Measurements from ENCODE around the gene CDH8. TPM values are rescaled to one million over a fixed set of nuclear protein-coding genes. Genes with fewer than 3 reads are reported as not detected.

The CDH8 gene
- polyA plus RNA-seq, 1 experiment, result not detected

GRCh38 chr16:61915569-61915968, 120.7 kb downstream of the CDH8 start:
- no peak for DNase-seq (ENCODE audit: low read depth, low spot score)
- ChIA-PET CTCF (no interaction called here), POLR2A (no interaction called here)
- peaks cover 6% of the 10 kb centered on the region for H3K9me3 ChIP-seq (ENCODE audit: control insufficient read depth, insufficient read depth, low read length)
- no peak overlapping the region for H3K27ac ChIP-seq (ENCODE audit: low read depth, low read length)
- H3K27me3 ChIP-seq (ENCODE audit: control insufficient read depth, insufficient read depth, low read length), result no peaks in the 10 kb centered on the region
- no peak overlapping the region for H3K4me3 ChIP-seq (ENCODE audit: low read depth, low read length)
- TF ChIP-seq CTCF (IDR thresholded peaks at IDR 0.05; ENCODE audit: low read depth, low read length), result no peak

- H3K27me3 ChIP-seq (ENCODE audit: control insufficient read depth, insufficient read depth, low read length), result no peaks in the 10 kb centered on the region
- H3K9me3 ChIP-seq (ENCODE audit: control insufficient read depth, insufficient read depth, low read length), result peaks cover 6% of the 10 kb centered on the region; the same call in 1 of the 2 replicates
- CTCF ChIA-PET, result no interaction called here
- POLR2A ChIA-PET, result no interaction called here
- no peak overlapping the region for H3K27ac ChIP-seq (ENCODE audit: low read depth, low read length)
- H3K4me3 ChIP-seq (ENCODE audit: low read depth, low read length), result no peak overlapping the region
- DNase-seq (ENCODE audit: low read depth, low spot score), result no peak
- no peak for TF ChIP-seq CTCF (IDR thresholded peaks at IDR 0.05; ENCODE audit: low read depth, low read length)
Observed at GRCh38 chr16:61909074-61909473, 127.2 kb downstream of the CDH8 start.

DNA sequence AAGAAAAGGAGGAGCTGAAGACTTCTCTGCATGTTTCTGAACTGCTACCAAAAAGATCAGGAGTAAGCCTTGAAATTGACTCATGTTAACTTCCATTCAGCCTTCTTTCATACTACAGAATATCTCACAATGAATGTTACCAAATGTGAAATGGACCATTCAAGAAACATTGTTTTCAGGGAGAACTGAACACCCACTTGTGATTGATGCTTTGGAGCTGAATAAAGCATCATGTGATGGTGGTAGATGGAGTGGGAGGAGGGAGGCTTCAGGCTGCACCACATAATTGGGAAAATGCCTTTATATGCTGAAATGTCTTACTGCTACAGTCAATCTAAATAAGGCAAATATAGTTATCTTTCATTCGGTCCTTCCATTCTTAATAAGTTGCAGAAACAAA, 127.8 kb downstream of the CDH8 start:
- H3K27ac ChIP-seq (ENCODE audit: low read depth, low read length), result no peak overlapping the region
- CTCF ChIA-PET, result no interaction called here

GRCh38 chr16:61901689-61902088, 134.5 kb downstream of the CDH8 start:
- no peak for TF ChIP-seq CTCF (IDR thresholded peaks at IDR 0.05; ENCODE audit: low read depth, low read length)

More for the DNA sequence above, 127.8 kb downstream of the CDH8 start:
- H3K27me3 ChIP-seq (ENCODE audit: control insufficient read depth, insufficient read depth, low read length), result no peaks in the 10 kb centered on the region
- POLR2A ChIA-PET, result no interaction called here
- DNase-seq (ENCODE audit: low read depth, low spot score), result no peak
- no peak overlapping the region for H3K4me3 ChIP-seq (ENCODE audit: low read depth, low read length)
- peaks cover 8% of the 10 kb centered on the region for H3K9me3 ChIP-seq (ENCODE audit: control insufficient read depth, insufficient read depth, low read length)
- TF ChIP-seq CTCF (IDR thresholded peaks at IDR 0.05; ENCODE audit: low read depth, low read length), result no peak

DNA sequence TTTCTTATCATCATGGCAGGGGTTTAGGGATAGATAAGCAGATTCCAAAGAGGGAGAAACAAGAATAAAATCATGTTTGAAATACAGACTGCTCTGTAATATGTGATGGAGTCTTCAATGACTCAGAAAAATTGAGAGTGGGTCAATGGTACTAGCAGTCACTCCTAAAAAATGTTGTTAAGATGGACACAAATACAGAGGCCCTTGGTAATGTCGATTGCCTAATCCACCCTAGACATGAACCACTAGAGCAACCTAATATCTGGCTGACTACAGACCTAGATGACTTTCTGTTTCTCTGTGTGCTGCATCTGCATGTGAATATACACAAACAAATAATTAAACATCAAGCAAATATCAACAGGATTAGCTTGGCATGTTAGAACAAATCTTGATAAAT, 135.8 kb downstream of the CDH8 start:
- TF ChIP-seq CTCF (IDR thresholded peaks at IDR 0.05; ENCODE audit: low read depth, low read length), result no peak
- ChIA-PET CTCF (no interaction called here), POLR2A (no interaction called here)
- Histone ChIP-seq H3K9me3 (ENCODE audit: control insufficient read depth, insufficient read depth, low read length) (peaks cover 10% of the 10 kb centered on the region), H3K27me3 (ENCODE audit: control insufficient read depth, insufficient read depth, low read length) (no peaks in the 10 kb centered on the region), H3K27ac (ENCODE audit: low read depth, low read length) (no peak overlapping the region), H3K4me3 (ENCODE audit: low read depth, low read length) (no peak overlapping the region)
- DNase-seq (ENCODE audit: low read depth, low spot score), result no peak

More at GRCh38 chr16:61901689-61902088, 134.5 kb downstream of the CDH8 start:
- POLR2A ChIA-PET, result no interaction called here
- DNase-seq (ENCODE audit: low read depth, low spot score), result no peak
- H3K27me3 ChIP-seq (ENCODE audit: control insufficient read depth, insufficient read depth, low read length), result no peaks in the 10 kb centered on the region
- H3K4me3 ChIP-seq (ENCODE audit: low read depth, low read length), result no peak overlapping the region
- CTCF ChIA-PET, result no interaction called here
- no peak overlapping the region for H3K27ac ChIP-seq (ENCODE audit: low read depth, low read length)
- peaks cover 7% of the 10 kb centered on the region for H3K9me3 ChIP-seq (ENCODE audit: control insufficient read depth, insufficient read depth, low read length)
